GM21367 (cell line): ENCODE measurements around the gene FRMD5.
A peak's percentile ranks its signal among the peaks of the same experiment; 100 is the strongest.
"Not testable (repeated sequence)": the region's sequence is repeated elsewhere in the genome, so short reads cannot be mapped to it uniquely, and the experiment has no call there.

Experiments used
- ATAC-seq: cut with Tn5 transposase; IDR thresholded peaks from one replicate; pipeline ENCODE4 v1.9.1; 2021; ENCODE audit not compliant: unreplicated experiment

FRMD5 gene

GRCh38 chr15:43868406-43868805 is 326.7 kb downstream of the FRMD5 start:
- no peak for ATAC-seq

- no peak for ATAC-seq
Measured at GRCh38 chr15:43867096-43867495, 328.0 kb downstream of the FRMD5 start.

GRCh38 chr15:43866636-43867035 is 328.4 kb downstream of the FRMD5 start:
- not testable (repeated sequence) for ATAC-seq

- no peak for ATAC-seq
Measured at GRCh38 chr15:43859546-43859945, 335.5 kb downstream of the FRMD5 start.

GRCh38 chr15:43854801-43855200 is 340.3 kb downstream of the FRMD5 start:
- no peak for ATAC-seq

GRCh38 chr15:43852607-43853006 is 342.5 kb downstream of the FRMD5 start:
- no peak for ATAC-seq

GRCh38 chr15:43851251-43851650 is 343.8 kb downstream of the FRMD5 start:
- no peak for ATAC-seq

- no peak for ATAC-seq
Measured at GRCh38 chr15:43845421-43845820, 349.6 kb downstream of the FRMD5 start.

- not testable (repeated sequence) for ATAC-seq
Measured at GRCh38 chr15:43832485-43832884, 362.6 kb downstream of the FRMD5 start.

GRCh38 chr15:43831519-43832052 is 363.5 kb downstream of the FRMD5 start:
- ATAC-seq = not testable (repeated sequence)

- ATAC-seq = not testable (repeated sequence)
Measured at GRCh38 chr15:43830691-43831275, 364.3 kb downstream of the FRMD5 start.

- not testable (repeated sequence) for ATAC-seq
Measured at GRCh38 chr15:43829951-43830540, 365.0 kb downstream of the FRMD5 start.

- no peak for ATAC-seq
Measured at GRCh38 chr15:43828061-43828657, 366.9 kb downstream of the FRMD5 start.

GRCh38 chr15:43826508-43827341 is 368.3 kb downstream of the FRMD5 start, which contains the start of gene WDR76:
Gene WDR76 (plus strand): TSS chr15:43827002. CDS start chr15:43827033, 31 bp downstream.
- peak; percentile 46 for ATAC-seq

GRCh38 chr15:43826029-43826507 is 369.0 kb downstream of the FRMD5 start:
- ATAC-seq = no peak

GRCh38 chr15:43825305-43825704 is 369.8 kb downstream of the FRMD5 start:
- ATAC-seq = not testable (repeated sequence)

- peak; percentile 57 for ATAC-seq
Measured at GRCh38 chr15:43824302-43825246, 370.5 kb downstream of the FRMD5 start, which contains the start of gene MFAP1. Gene MFAP1 (minus strand): TSS chr15:43824690. CDS start chr15:43824569, 121 bp downstream.

- ATAC-seq = no peak
Measured at GRCh38 chr15:43821505-43821904, 373.6 kb downstream of the FRMD5 start.
